Kidney (tissue), 14 donors: ENCODE measurements around the gene CDC6. TPM values are rescaled to one million over a fixed set of nuclear protein-coding genes. Genes with fewer than 3 reads are reported as not detected.
A peak's percentile ranks its signal among the peaks of the same experiment; 100 is the strongest.

Experiments used
- DNase-seq, 5 donors: peaks; one replicate each; pipeline ENCODE4 v3.0.0-alpha.2; 2013 to 2020
- FAIRE-seq: peaks from 2 replicates; lab custom pipeline; 2012; peaks lifted over from hg19 to GRCh38; lab: Jason Lieb, UNC
- H3K27ac ChIP-seq, 2 donors: one replicate each; pipeline ENCODE4 v1.7.0; 2013; ENCODE audit warnings: low read depth in 2 of 2, low read length in 2 of 2, inconsistent platforms in 1 of 2
- H3K27me3 ChIP-seq: one replicate; pipeline ENCODE4 v1.7.1; 2013; ENCODE audit warnings: low read length, inconsistent platforms; ENCODE audit not compliant: control insufficient read depth, insufficient read depth
- H3K36me3 ChIP-seq, 3 donors: one replicate each; pipeline versions ENCODE4 v1.7.0 to v1.7.1; 2013; ENCODE audit warnings: low read length in 3 of 3, control low read depth in 1 of 3, inconsistent platforms in 1 of 3; ENCODE audit not compliant: insufficient read depth in 3 of 3, control insufficient read depth in 2 of 3
- H3K4me1 ChIP-seq, 3 donors: one replicate each; pipeline versions ENCODE4 v1.7.0 to v1.7.1; 2013; ENCODE audit warnings: low read length in 3 of 3, inconsistent platforms in 1 of 3, low read depth in 1 of 3; ENCODE audit not compliant: control insufficient read depth in 2 of 3, insufficient read depth in 2 of 3
- H3K4me3 ChIP-seq, 3 donors: one replicate each; pipeline versions ENCODE4 v1.7.0 to v1.8.1; 2013; ENCODE audit warnings: low read length in 3 of 3, control low read depth in 1 of 3, inconsistent platforms in 1 of 3
- H3K9ac ChIP-seq, 3 donors: one replicate each; pipeline versions ENCODE4 v1.7.0 to v1.7.1; 2013; ENCODE audit warnings: low read length in 3 of 3, control low read depth in 1 of 3, inconsistent platforms in 1 of 3
- H3K9me3 ChIP-seq, 3 donors: one replicate each; pipeline versions ENCODE4 v1.7.0 to v1.7.1; 2013; ENCODE audit warnings: low read length in 3 of 3, control low read depth in 1 of 3, inconsistent platforms in 1 of 3; ENCODE audit not compliant: control insufficient read depth in 2 of 3, insufficient read depth in 1 of 3
- CTCF ChIP-seq: IDR thresholded peaks from 3 replicates; pipeline ENCODE4 v1.5.1; 2012; ENCODE audit warnings: mild to moderate bottlenecking, moderate library complexity, borderline replicate concordance; ENCODE audit not compliant: insufficient read depth; ENCODE audit errors: extremely low read depth
- intact Hi-C: fragments of 100-400 bp; cut with DNase I; formaldehyde crosslinking; loops from one replicate; pipeline ENCODE4 v1.11.1; 2022
- polyA plus RNA-seq: library from polyadenylated mRNA; stranded (reverse); fragments of 350-450 nt; fragmentation: Illumina TruSeq; extraction: RNeasy Lipid Tissue Mini Kit (QIAGEN cat#74804); gene quantifications from one replicate; pipeline ENCODE4 v1.2.3, GENCODE V29; 2014; ENCODE audit warnings: low read depth, low replicate concordance; ENCODE audit not compliant: insufficient read depth
- total RNA-seq: library from RNA; stranded (reverse); fragmentation: NEBNext Ultra II Directional; extraction: Animal tissue kit (Norgen Biotek cat#: 25700); gene quantifications from one replicate; pipeline ENCODE4 v1.2.1, GENCODE V29; 2021
- donor health status: control.
- donor health status: control.
- donor health status: control.
- donor health status: control.
- donor health status: control.
- donor health status: DM: yes; HTN: yes; CAD: no.
- donor health status: Normal renal cell carcinoma (clear cell type).

Gene CDC6
- total and polyA plus RNA-seq, 2 donors from 2014 or later = 0.49 to 1.7 TPM

- intact Hi-C loops = loop anchor here (5.0 kb wide), 1 partner anchor 46 kb away; no protein-coding TSS in a partner anchor
- H3K4me1 ChIP-seq = peaks cover 12 to 57% (median 52%) of the 10 kb centered on the region in 3 donors
These were observed 18.7 kb downstream of the CDC6 start for GRCh38 chr17:40306395-40306794.

GRCh38 chr17:40307001-40307730 lies 19.5 kb downstream of the CDC6 start:
- peaks cover 0 to 3% (median 0%) of the 10 kb centered on the region in 3 donors for H3K36me3 ChIP-seq
- peak overlapping the region in 1 of 3 donors; percentile 37 for H3K9ac ChIP-seq
- peaks cover 12 to 64% (median 60%) of the 10 kb centered on the region in 3 donors for H3K4me1 ChIP-seq
- intact Hi-C loops = loop anchor here (5.0 kb wide), 1 partner anchor 45 kb away; no protein-coding TSS in a partner anchor
- no peak overlapping the region for H3K4me3 ChIP-seq
- TF ChIP-seq CTCF = no peak
- peak; percentile 35 to 75 (median 61) for DNase-seq
- no peaks in the 10 kb centered on the region for H3K27me3 ChIP-seq
- FAIRE-seq = no peak
- no peaks in the 10 kb centered on the region for H3K9me3 ChIP-seq
- H3K27ac ChIP-seq = peak overlapping the region; percentile 52 to 66

More at GRCh38 chr17:40306395-40306794, 18.7 kb downstream of the CDC6 start:
- no peaks in the 10 kb centered on the region for H3K27me3 ChIP-seq
- TF ChIP-seq CTCF = no peak
- H3K9ac ChIP-seq = peak overlapping the region in 2 of 3 donors; percentile 21 to 37
- DNase-seq (no peak), FAIRE-seq (no peak)
- no peaks in the 10 kb centered on the region for H3K9me3 ChIP-seq
- no peak overlapping the region for H3K4me3 ChIP-seq
- H3K27ac ChIP-seq = peak overlapping the region; percentile 58 to 66
- H3K36me3 ChIP-seq = peaks cover 0 to 3% (median 0%) of the 10 kb centered on the region in 3 donors

- Histone ChIP-seq H3K9me3 (no peaks in the 10 kb centered on the region), H3K4me1 (peaks cover 12 to 70% (median 66%) of the 10 kb centered on the region in 3 donors), H3K36me3 (peaks cover 0 to 3% (median 0%) of the 10 kb centered on the region in 3 donors), H3K27me3 (no peaks in the 10 kb centered on the region), H3K4me3 (no peak overlapping the region), H3K27ac (peak overlapping the region; percentile 32 to 52), H3K9ac (peak overlapping the region in 1 of 3 donors; percentile 67)
- DNase-seq (peak in 2 of 5 donors; percentile 25 to 55), FAIRE-seq (no peak)
- no peak for TF ChIP-seq CTCF
- intact Hi-C loops = loop anchor here (5.0 kb wide), 1 partner anchor 45 kb away; no protein-coding TSS in a partner anchor
These were observed 20.1 kb downstream of the CDC6 start for GRCh38 chr17:40307740-40308239.
